ENCODE results near the gene MED31.
"Not testable (repeated sequence)": the region's sequence is repeated elsewhere in the genome, so short reads cannot be mapped to it uniquely, and the experiment has no call there.

The MED31 gene

GRCh38 chr17:6660805-6661463 is 9.5 kb upstream of the MED31 start:
- TF ChIP-seq CTCF (IDR thresholded peaks at IDR 0.05; ENCODE audit: low read depth, low read length) = no peak
- no peak overlapping the region for H3K4me3 ChIP-seq (ENCODE audit: low read depth, low read length)

GRCh38 chr17:6660101-6660500 is 8.7 kb upstream of the MED31 start:
- no peak for TF ChIP-seq CTCF (IDR thresholded peaks at IDR 0.05; ENCODE audit: low read depth, low read length)
- no peak overlapping the region for H3K4me3 ChIP-seq (ENCODE audit: low read depth, low read length)

- not testable (repeated sequence) for H3K4me3 ChIP-seq (ENCODE audit: low read depth, low read length)
These were observed 7.0 kb upstream of the MED31 start for GRCh38 chr17:6658411-6658810.

- no peak overlapping the region for H3K4me3 ChIP-seq (ENCODE audit: low read depth, low read length)
- no peak for TF ChIP-seq CTCF (IDR thresholded peaks at IDR 0.05; ENCODE audit: low read depth, low read length)
These were observed 6.4 kb upstream of the MED31 start for GRCh38 chr17:6657633-6658287.

- not testable (repeated sequence) for H3K4me3 ChIP-seq (ENCODE audit: low read depth, low read length)
These were observed 5.6 kb upstream of the MED31 start for GRCh38 chr17:6656797-6657632.

GRCh38 chr17:6655732-6656361 is 4.4 kb upstream of the MED31 start:
- H3K4me3 ChIP-seq (ENCODE audit: low read depth, low read length) = not testable (repeated sequence)

GRCh38 chr17:6654841-6655731 is 3.7 kb upstream of the MED31 start:
- no peak overlapping the region for H3K4me3 ChIP-seq (ENCODE audit: low read depth, low read length)
- TF ChIP-seq CTCF (IDR thresholded peaks at IDR 0.05; ENCODE audit: low read depth, low read length) = no peak

GRCh38 chr17:6651919-6652452 is 581 bp upstream of the MED31 start:
- TF ChIP-seq CTCF (IDR thresholded peaks at IDR 0.05; ENCODE audit: low read depth, low read length) = no peak
- peak overlapping the region; percentile 88 for H3K4me3 ChIP-seq (ENCODE audit: low read depth, low read length)

All from WI38 (cell line).